Kidney tubule cell (primary cell): ENCODE measurements around the gene NLGN2.

Experiments used
- DNase-seq: peaks from one replicate; pipeline ENCODE4 v3.0.0-alpha.2; 2018; ENCODE audit warnings: low spot score

The NLGN2 gene

GRCh38 chr17:7437950-7438614, 30.4 kb downstream of the NLGN2 start:
- DNase-seq, result peak; percentile 52

- DNase-seq, result no peak
Measured at GRCh38 chr17:7438656-7439460, 31.2 kb downstream of the NLGN2 start.

- DNase-seq, result peak; percentile 18
Measured at GRCh38 chr17:7439462-7440112, 31.9 kb downstream of the NLGN2 start, which contains the start of gene FGF11. FGF11 (plus strand) TSS chr17:7439512; CDS start chr17:7439621, 109 bp downstream.

- peak; percentile 70 for DNase-seq
Measured at GRCh38 chr17:7440113-7440833, 32.6 kb downstream of the NLGN2 start.

GRCh38 chr17:7440834-7441195, 33.2 kb downstream of the NLGN2 start:
- peak; percentile 68 for DNase-seq

GRCh38 chr17:7441266-7441665, 33.6 kb downstream of the NLGN2 start:
- DNase-seq, result no peak

- no peak for DNase-seq
Measured at GRCh38 chr17:7442142-7442541, 34.5 kb downstream of the NLGN2 start.

GRCh38 chr17:7443499-7444485, 36.1 kb downstream of the NLGN2 start:
- DNase-seq, result peak; percentile 45

GRCh38 chr17:7444682-7445618, 37.3 kb downstream of the NLGN2 start, which contains the start of gene CHRNB1:
CHRNB1 (plus strand) TSS chr17:7445061; CDS start chr17:7445128, 67 bp downstream.
- DNase-seq, result peak; percentile 78

- peak; percentile 68 for DNase-seq
Measured at GRCh38 chr17:7445619-7445968, 37.9 kb downstream of the NLGN2 start.

- DNase-seq, result no peak
Measured at GRCh38 chr17:7448461-7448860, 40.8 kb downstream of the NLGN2 start.

GRCh38 chr17:7459961-7460545, 52.4 kb downstream of the NLGN2 start:
- no peak for DNase-seq

GRCh38 chr17:7460850-7461660, 53.4 kb downstream of the NLGN2 start:
- no peak for DNase-seq

GRCh38 chr17:7462474-7463371, 55.1 kb downstream of the NLGN2 start:
- DNase-seq, result no peak

- no peak for DNase-seq
Measured at GRCh38 chr17:7463372-7463846, 55.8 kb downstream of the NLGN2 start.

GRCh38 chr17:7464081-7464480, 56.4 kb downstream of the NLGN2 start:
- no peak for DNase-seq

- no peak for DNase-seq
Measured at GRCh38 chr17:7465597-7466275, 58.1 kb downstream of the NLGN2 start.
